ENCODE data around the gene HS3ST5. TPM values are rescaled to one million over a fixed set of nuclear protein-coding genes. Genes with fewer than 3 reads are reported as not detected.

Gene HS3ST5
- total RNA-seq, 1 experiment from 2014 or later, result not detected

DNA sequence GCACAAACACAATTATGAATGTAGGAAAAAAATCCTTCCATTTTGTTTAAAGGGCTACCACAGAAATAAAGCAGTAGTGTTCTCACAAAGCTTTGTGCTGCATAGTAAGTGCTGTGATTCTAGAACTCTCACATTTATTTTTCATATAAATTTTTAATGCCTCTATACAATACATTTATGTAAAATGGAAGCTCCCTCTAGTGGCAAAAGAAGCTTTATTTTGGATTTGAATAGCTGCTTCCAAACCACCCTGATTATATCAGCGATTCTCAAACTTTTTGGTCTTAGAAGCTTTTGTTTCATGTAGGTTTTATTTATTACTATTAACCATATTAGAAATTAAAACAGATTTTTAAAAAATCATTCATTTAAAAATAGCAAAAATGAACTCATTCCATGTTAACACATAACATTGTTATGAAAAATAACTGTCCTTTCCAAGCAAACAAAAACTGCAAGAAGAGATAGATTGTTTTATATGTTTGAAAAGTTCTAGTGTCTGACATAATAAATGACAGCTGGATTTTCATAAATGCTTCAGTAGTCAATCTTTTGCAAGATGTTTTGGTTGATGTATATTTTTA, 38.4 kb downstream of the HS3ST5 start:
- no peak overlapping the region for H3K4me3 ChIP-seq (replicated peaks in 1 of 2; ENCODE audit: low read depth in 1 of 2, low read length in 2 of 2)
- intact Hi-C loops (cut with micrococcal nuclease), result loop anchor here (1.0 kb wide), 1 partner anchor 310 kb away; no protein-coding TSS in a partner anchor
- no peaks in the 10 kb centered on the region for H3K36me3 ChIP-seq (ENCODE audit: control insufficient read depth in 1 of 2, insufficient read depth in 2 of 2, low read length in 2 of 2)
- DNase-seq (ENCODE audit: low read depth, low spot score) (peak; percentile 3), ATAC-seq (peak; percentile 44; the same call in 1 of the 2 replicates)
- no peaks in the 10 kb centered on the region for H4K20me1 ChIP-seq (ENCODE audit: insufficient read depth)
- ChIA-PET RAD21 (ENCODE audit: low non-redundant PET in 1 of 2, low total read pairs in 2 of 2, uncharacterized antibody in 2 of 2, unreplicated experiment in 2 of 2) (interaction anchor here (0.6 to 1.0 kb wide), 2 partner anchors 309 to 323 kb away, joined by 3 to 5 read pairs; no protein-coding TSS in a partner anchor), POLR2A (no interaction called here), CTCF (interaction anchor here (0.6 to 1.9 kb wide), 22 partner anchors 8 to 1612 kb away, joined by 3 to 23 read pairs (median 4); no protein-coding TSS in a partner anchor)
- H3K4me1 ChIP-seq (ENCODE audit: control insufficient read depth in 1 of 2, insufficient read depth in 2 of 2, low read length in 2 of 2), result no peaks in the 10 kb centered on the region
- no peak overlapping the region for H3K9ac ChIP-seq (ENCODE audit: low read length)
- TF ChIP-seq, protein P1, sequence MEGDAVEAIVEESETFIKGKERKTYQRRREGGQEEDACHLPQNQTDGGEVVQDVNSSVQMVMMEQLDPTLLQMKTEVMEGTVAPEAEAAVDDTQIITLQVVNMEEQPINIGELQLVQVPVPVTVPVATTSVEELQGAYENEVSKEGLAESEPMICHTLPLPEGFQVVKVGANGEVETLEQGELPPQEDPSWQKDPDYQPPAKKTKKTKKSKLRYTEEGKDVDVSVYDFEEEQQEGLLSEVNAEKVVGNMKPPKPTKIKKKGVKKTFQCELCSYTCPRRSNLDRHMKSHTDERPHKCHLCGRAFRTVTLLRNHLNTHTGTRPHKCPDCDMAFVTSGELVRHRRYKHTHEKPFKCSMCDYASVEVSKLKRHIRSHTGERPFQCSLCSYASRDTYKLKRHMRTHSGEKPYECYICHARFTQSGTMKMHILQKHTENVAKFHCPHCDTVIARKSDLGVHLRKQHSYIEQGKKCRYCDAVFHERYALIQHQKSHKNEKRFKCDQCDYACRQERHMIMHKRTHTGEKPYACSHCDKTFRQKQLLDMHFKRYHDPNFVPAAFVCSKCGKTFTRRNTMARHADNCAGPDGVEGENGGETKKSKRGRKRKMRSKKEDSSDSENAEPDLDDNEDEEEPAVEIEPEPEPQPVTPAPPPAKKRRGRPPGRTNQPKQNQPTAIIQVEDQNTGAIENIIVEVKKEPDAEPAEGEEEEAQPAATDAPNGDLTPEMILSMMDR (IDR thresholded peaks at IDR 0.05 in 2 of 3, conservative IDR thresholded peaks at IDR 0.05 in 1 of 3; ENCODE audit: borderline replicate concordance in 1 of 3, insufficient read depth in 1 of 3, low read depth in 2 of 3, low read length in 2 of 3), result peak; percentile 39 to 54 (median 43); a peak in 5 of 6 replicates
- TF ChIP-seq SP1 (IDR thresholded peaks at IDR 0.05; ENCODE audit: low read depth), result no peak
- TF ChIP-seq SRF (IDR thresholded peaks at IDR 0.05; ENCODE audit: low read depth), result no peak
- no peak for TF ChIP-seq POLR2A (IDR thresholded peaks at IDR 0.05; ENCODE audit: borderline replicate concordance, extremely low read depth, insufficient read depth, insufficient read length)
- no peak for TF ChIP-seq CEBPB (IDR thresholded peaks at IDR 0.05; ENCODE audit: low read depth)
- no peak for TF ChIP-seq ZNF274 (IDR thresholded peaks at IDR 0.05; ENCODE audit: low read depth, low read length)
- no peak for TF ChIP-seq POLR2AphosphoS5 (IDR thresholded peaks at IDR 0.05; ENCODE audit: low read depth, low read length)
- no peak for TF ChIP-seq CBX3 (IDR thresholded peaks at IDR 0.05; ENCODE audit: low read depth)
- peak; percentile 34 for TF ChIP-seq RAD21 (IDR thresholded peaks at IDR 0.05; ENCODE audit: low read depth)
- TF ChIP-seq MAX (IDR thresholded peaks at IDR 0.05), result no peak
- no peak for TF ChIP-seq REST (IDR thresholded peaks at IDR 0.05; ENCODE audit: low read depth)
- no peaks in the 10 kb centered on the region for H3K79me2 ChIP-seq (ENCODE audit: insufficient read depth, low read length)
- H3K9me3 ChIP-seq (ENCODE audit: control insufficient read depth in 1 of 2, insufficient read depth in 1 of 2, low read depth in 1 of 2, low read length in 2 of 2), result no peaks in the 10 kb centered on the region
- no peak overlapping the region for H3K27ac ChIP-seq (ENCODE audit: low read depth, low read length)
- no peaks in the 10 kb centered on the region for H3K9me2 ChIP-seq (ENCODE audit: insufficient read depth)
- no TSS peak for BruUV-seq (replicated peaks)
- H3K4me2 ChIP-seq (ENCODE audit: low read length), result no peak overlapping the region
- H2AFZ ChIP-seq (ENCODE audit: low read depth, low read length, poor library complexity, severe bottlenecking), result no peak overlapping the region
- H3K27me3 ChIP-seq (ENCODE audit: insufficient read depth, low read length), result no peaks in the 10 kb centered on the region

Measured in HCT116 (cell line).